NCI-H1694 treated with DMSO at 0.1 percent for 48 hours (cell line): Measurements from ENCODE around the gene ESR2.
"Not testable (repeated sequence)": the region's sequence is repeated elsewhere in the genome, so short reads cannot be mapped to it uniquely, and the experiment has no call there.

Source experiments
- DNase-seq: peaks from one replicate; lab custom pipeline; 2025; lab: John Stamatoyannopoulos, UW

The ESR2 gene

GRCh38 chr14:64081174-64081746, 212.9 kb downstream of the ESR2 start:
- DNase-seq = no peak

GRCh38 chr14:64080452-64080851, 213.7 kb downstream of the ESR2 start:
- DNase-seq = no peak

GRCh38 chr14:64075613-64076005, 218.6 kb downstream of the ESR2 start:
- no peak for DNase-seq

GRCh38 chr14:64074961-64075612, 219.1 kb downstream of the ESR2 start:
- DNase-seq = no peak

- no peak for DNase-seq
Observed at GRCh38 chr14:64069634-64070359, 224.4 kb downstream of the ESR2 start.

- no peak for DNase-seq
Observed at GRCh38 chr14:64064447-64064846, 229.7 kb downstream of the ESR2 start.

GRCh38 chr14:64062381-64063115, 231.6 kb downstream of the ESR2 start:
- DNase-seq = no peak

- DNase-seq = no peak
Observed at GRCh38 chr14:64061706-64062105, 232.5 kb downstream of the ESR2 start.

GRCh38 chr14:64061115-64061514, 233.1 kb downstream of the ESR2 start:
- no peak for DNase-seq

GRCh38 chr14:64060648-64061096, 233.5 kb downstream of the ESR2 start:
- no peak for DNase-seq

- no peak for DNase-seq
Observed at GRCh38 chr14:64060199-64060545, 234.0 kb downstream of the ESR2 start.

- no peak for DNase-seq
Observed at GRCh38 chr14:64059454-64060198, 234.5 kb downstream of the ESR2 start.

GRCh38 chr14:64053694-64054669, 240.2 kb downstream of the ESR2 start:
- no peak for DNase-seq

GRCh38 chr14:64049616-64050381, 244.4 kb downstream of the ESR2 start:
- DNase-seq = no peak

- DNase-seq = no peak
Observed at GRCh38 chr14:64045091-64045490, 249.1 kb downstream of the ESR2 start.

GRCh38 chr14:64043296-64043695, 250.9 kb downstream of the ESR2 start:
- DNase-seq = not testable (repeated sequence)

- no peak for DNase-seq
Observed at GRCh38 chr14:64040044-64040443, 254.1 kb downstream of the ESR2 start.

- no peak for DNase-seq
Observed at GRCh38 chr14:64038841-64039542, 255.2 kb downstream of the ESR2 start.
